HEK293 (cell line): Measurements from ENCODE around the gene MVB12A.

Experiments
- EGR2 ChIP-seq: fragments of 450-650 bp; formaldehyde crosslinking; IDR thresholded peaks from 2 replicates; pipeline ENCODE4 v1.5.1; 2016; ENCODE audit warnings: low read depth, missing biosample characterization, missing genetic modification characterization
- ELK4 ChIP-seq: IDR thresholded peaks from 2 replicates; pipeline ENCODE4 v1.6.1; 2011; ENCODE audit warnings: mild to moderate bottlenecking, low read depth, low read length, borderline replicate concordance
- HOXD13 ChIP-seq: sonication (generic); formaldehyde crosslinking; IDR thresholded peaks from 2 replicates; pipeline ENCODE4 v1.8.0; 2022; ENCODE audit warnings: missing genetic modification reagents, borderline replicate concordance
- KLF9 ChIP-seq: fragments of 450-650 bp; formaldehyde crosslinking; IDR thresholded peaks from 2 replicates; pipeline ENCODE4 v1.5.1; 2016; ENCODE audit warnings: missing biosample characterization, missing genetic modification characterization, low read depth
- MZF1 ChIP-seq: fragments of 450-650 bp; formaldehyde crosslinking; IDR thresholded peaks from 2 replicates; pipeline ENCODE4 v1.5.1; 2017; ENCODE audit warnings: missing biosample characterization, missing genetic modification characterization, borderline replicate concordance
- PATZ1 ChIP-seq: fragments of 450-650 bp; formaldehyde crosslinking; IDR thresholded peaks from 2 replicates; pipeline ENCODE4 v1.5.1; 2016; ENCODE audit warnings: missing biosample characterization, missing genetic modification characterization
- SP2 ChIP-seq: fragments of 450-650 bp; formaldehyde crosslinking; IDR thresholded peaks from 2 replicates; pipeline ENCODE4 v1.5.1; 2016; ENCODE audit warnings: missing biosample characterization, missing genetic modification characterization
- TSHZ1 ChIP-seq: fragments of 450-650 bp; formaldehyde crosslinking; IDR thresholded peaks from 2 replicates; pipeline ENCODE4 v1.5.1; 2016; ENCODE audit warnings: missing biosample characterization, missing genetic modification characterization, borderline replicate concordance
- WT1 ChIP-seq: fragments of 450-650 bp; formaldehyde crosslinking; IDR thresholded peaks from 2 replicates; pipeline ENCODE4 v1.5.1; 2016; ENCODE audit warnings: missing biosample characterization, missing genetic modification characterization
- ZBTB20 ChIP-seq: fragments of 450-650 bp; formaldehyde crosslinking; IDR thresholded peaks from 2 replicates; pipeline ENCODE4 v1.5.1; 2016; ENCODE audit warnings: missing biosample characterization, missing genetic modification characterization
- ZNF175 ChIP-seq: fragments of 450-650 bp; formaldehyde crosslinking; IDR thresholded peaks from 2 replicates; pipeline ENCODE4 v1.5.1; 2016; ENCODE audit warnings: missing biosample characterization, missing genetic modification characterization
- ZNF184 ChIP-seq: fragments of 450-650 bp; IDR thresholded peaks from 2 replicates; pipeline ENCODE4 v1.5.1; 2018; ENCODE audit warnings: missing biosample characterization, mild to moderate bottlenecking, missing genetic modification characterization
- ZNF214 ChIP-seq: fragments of 450-650 bp; formaldehyde crosslinking; IDR thresholded peaks from 2 replicates; pipeline ENCODE4 v1.5.1; 2017; ENCODE audit warnings: missing biosample characterization, mild to moderate bottlenecking, missing genetic modification characterization, borderline replicate concordance
- ZNF341 ChIP-seq: fragments of 450-650 bp; formaldehyde crosslinking; IDR thresholded peaks from 2 replicates; pipeline ENCODE4; 2016; ENCODE audit warnings: low read depth, missing biosample characterization, missing genetic modification characterization
- ZNF391 ChIP-seq: fragments of 450-650 bp; formaldehyde crosslinking; IDR thresholded peaks from 2 replicates; pipeline ENCODE4 v1.5.1; 2016; ENCODE audit warnings: low read depth, missing biosample characterization, missing genetic modification characterization, borderline replicate concordance
- ZNF48 ChIP-seq: fragments of 450-650 bp; formaldehyde crosslinking; IDR thresholded peaks from 2 replicates; pipeline ENCODE4 v1.5.1; 2016; ENCODE audit warnings: missing biosample characterization, missing genetic modification characterization
- ZNF518A ChIP-seq: fragments of 450-650 bp; formaldehyde crosslinking; conservative IDR thresholded peaks from 2 replicates; pipeline ENCODE4 v1.5.1; 2016; ENCODE audit warnings: low read depth, missing biosample characterization, missing genetic modification characterization
- ZNF596 ChIP-seq: fragments of 450-650 bp; IDR thresholded peaks from 2 replicates; pipeline ENCODE4 v1.5.0; 2018; ENCODE audit warnings: missing biosample characterization, mild to moderate bottlenecking, missing genetic modification characterization, moderate library complexity
- ZNF621 ChIP-seq: fragments of 450-650 bp; formaldehyde crosslinking; IDR thresholded peaks from 2 replicates; pipeline ENCODE4 v1.5.1; 2017; ENCODE audit warnings: missing biosample characterization, missing genetic modification characterization
- ZNF660 ChIP-seq: fragments of 450-650 bp; IDR thresholded peaks from 2 replicates; pipeline ENCODE4 v1.5.1; 2018; ENCODE audit warnings: missing biosample characterization, mild to moderate bottlenecking, missing genetic modification characterization
- ZNF830 ChIP-seq: fragments of 450-650 bp; IDR thresholded peaks from 2 replicates; pipeline ENCODE4 v1.5.0; 2018; ENCODE audit warnings: missing biosample characterization, missing genetic modification characterization, low read depth, mild to moderate bottlenecking, moderate library complexity
- ZSCAN18 ChIP-seq: fragments of 450-650 bp; formaldehyde crosslinking; IDR thresholded peaks from 2 replicates; pipeline ENCODE4 v1.5.1; 2016; ENCODE audit warnings: missing biosample characterization, missing genetic modification characterization
- ZSCAN5A ChIP-seq: fragments of 450-650 bp; formaldehyde crosslinking; IDR thresholded peaks from 2 replicates; pipeline ENCODE4 v1.5.1; 2016; ENCODE audit warnings: missing biosample characterization, missing genetic modification characterization

The MVB12A gene

GRCh38 chr19:17470068-17470841 is 50.4 kb downstream of the MVB12A start, which contains the start of gene SLC27A1 (continued):
- TF ChIP-seq TSHZ1 (tag by site-specific recombination) (no peak), WT1 (no peak), ZNF621 (tag by site-specific recombination) (no peak), SP2 (tag by site-specific recombination) (peak; percentile 90), ZNF518A (no peak), ELK4 (no peak), ZSCAN18 (tag by site-specific recombination) (no peak), HOXD13 (CRISPR knock-in tag) (no peak), ZNF596 (tag by site-specific recombination) (no peak), ZNF830 (tag by site-specific recombination) (no peak), ZNF391 (tag by site-specific recombination) (no peak), ZSCAN5A (no peak), ZNF184 (tag by site-specific recombination) (no peak), ZNF341 (tag by site-specific recombination) (no peak), KLF9 (0 out of 2 replicates have a peak, but pooled peaks have one; percentile 41), EGR2 (tag by site-specific recombination) (peak; percentile 31; the same call in 1 of the 2 replicates), ZNF48 (tag by site-specific recombination) (no peak), MZF1 (tag by site-specific recombination) (no peak), ZNF214 (tag by site-specific recombination) (no peak), ZBTB20 (tag by site-specific recombination) (peak; percentile 18; the same call in 1 of the 2 replicates), ZNF660 (tag by site-specific recombination) (no peak), PATZ1 (tag by site-specific recombination) (peak; percentile 51; the same call in 1 of the 2 replicates), ZNF175 (tag by site-specific recombination) (no peak)
